Adrenal gland (tissue), 5 donors: ENCODE data around the gene NKX2-2.

ENCODE experiments used
- POLR2A ChIP-seq, 2 donors: fragments of 450-650 bp; IDR thresholded peaks; one replicate each; pipeline ENCODE4 v1.6.1; 2017; ENCODE audit warnings: antibody characterized with exemption in 2 of 2, mild to moderate bottlenecking in 2 of 2, moderate library complexity in 1 of 2
- TF ChIP-seq, protein P1 (sequence below), 6 experiments: fragments of 450-650 bp in 4 of 6; fragments of 200-600 bp in 2 of 6; sonication (generic) in 1 of 6; IDR thresholded peaks; 1 replicate in 5 of 6; 2 replicates in 1 of 6; pipeline versions ENCODE4 v1.5.1 to v1.8.0; 2016 to 2021; ENCODE audit warnings: antibody characterized with exemption in 6 of 6, mild to moderate bottlenecking in 2 of 6, moderate library complexity in 1 of 6
- donor health status: DM: no; HTN: no; CAD: no.

DNA sequence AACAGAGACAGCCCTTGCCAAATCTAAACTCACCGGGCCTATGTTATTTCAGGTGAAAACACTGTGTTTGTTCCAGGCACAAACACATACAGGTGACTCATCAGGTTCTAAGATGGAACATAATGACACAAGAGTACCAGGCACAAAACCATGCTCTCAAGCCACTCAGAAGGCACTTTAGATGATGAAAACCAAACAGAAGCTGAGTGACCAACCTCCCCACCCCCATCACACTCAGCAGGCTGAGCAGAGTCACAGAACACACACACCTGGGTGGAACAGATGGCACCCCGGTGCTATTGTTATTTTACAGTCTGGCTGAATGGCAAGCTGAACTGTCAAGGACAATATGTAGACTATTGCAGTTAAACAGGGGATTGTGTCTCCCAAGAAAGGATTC lies 20.6 kb upstream of the NKX2-2 start:
- TF ChIP-seq, protein P1, sequence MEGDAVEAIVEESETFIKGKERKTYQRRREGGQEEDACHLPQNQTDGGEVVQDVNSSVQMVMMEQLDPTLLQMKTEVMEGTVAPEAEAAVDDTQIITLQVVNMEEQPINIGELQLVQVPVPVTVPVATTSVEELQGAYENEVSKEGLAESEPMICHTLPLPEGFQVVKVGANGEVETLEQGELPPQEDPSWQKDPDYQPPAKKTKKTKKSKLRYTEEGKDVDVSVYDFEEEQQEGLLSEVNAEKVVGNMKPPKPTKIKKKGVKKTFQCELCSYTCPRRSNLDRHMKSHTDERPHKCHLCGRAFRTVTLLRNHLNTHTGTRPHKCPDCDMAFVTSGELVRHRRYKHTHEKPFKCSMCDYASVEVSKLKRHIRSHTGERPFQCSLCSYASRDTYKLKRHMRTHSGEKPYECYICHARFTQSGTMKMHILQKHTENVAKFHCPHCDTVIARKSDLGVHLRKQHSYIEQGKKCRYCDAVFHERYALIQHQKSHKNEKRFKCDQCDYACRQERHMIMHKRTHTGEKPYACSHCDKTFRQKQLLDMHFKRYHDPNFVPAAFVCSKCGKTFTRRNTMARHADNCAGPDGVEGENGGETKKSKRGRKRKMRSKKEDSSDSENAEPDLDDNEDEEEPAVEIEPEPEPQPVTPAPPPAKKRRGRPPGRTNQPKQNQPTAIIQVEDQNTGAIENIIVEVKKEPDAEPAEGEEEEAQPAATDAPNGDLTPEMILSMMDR (IDR thresholded peaks at IDR 0.05): no peak
- TF ChIP-seq POLR2A (IDR thresholded peaks at IDR 0.05): no peak
